GM13977 (cell line): ENCODE data around the gene PLEK2.
"Not testable (repeated sequence)": the region's sequence is repeated elsewhere in the genome, so short reads cannot be mapped to it uniquely, and the experiment has no call there.

Source experiments
- DNase-seq: peaks from one replicate; pipeline ENCODE4 v3.0.0; 2012; ENCODE audit warnings: low spot score
- in situ Hi-C: fragments of 300-500 bp; cut with MboI; formaldehyde crosslinking; loops from one replicate; pipeline ENCODE4 v1.12.0; 2022; ENCODE audit warnings: low sequenced_read_pairs, low pct_unique_long_range_greater_than_20kb, mixed read lengths, inconsistent platforms; ENCODE audit not compliant: unreplicated experiment
- TF ChIP-seq, protein P1 (sequence below): IDR thresholded peaks from 2 replicates; pipeline ENCODE4 v1.5.1; 2012; ENCODE audit warnings: mild to moderate bottlenecking, control low read depth; ENCODE audit not compliant: insufficient read depth; ENCODE audit errors: extremely low read depth, missing control alignments

The PLEK2 gene, protein sequence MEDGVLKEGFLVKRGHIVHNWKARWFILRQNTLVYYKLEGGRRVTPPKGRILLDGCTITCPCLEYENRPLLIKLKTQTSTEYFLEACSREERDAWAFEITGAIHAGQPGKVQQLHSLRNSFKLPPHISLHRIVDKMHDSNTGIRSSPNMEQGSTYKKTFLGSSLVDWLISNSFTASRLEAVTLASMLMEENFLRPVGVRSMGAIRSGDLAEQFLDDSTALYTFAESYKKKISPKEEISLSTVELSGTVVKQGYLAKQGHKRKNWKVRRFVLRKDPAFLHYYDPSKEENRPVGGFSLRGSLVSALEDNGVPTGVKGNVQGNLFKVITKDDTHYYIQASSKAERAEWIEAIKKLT

GRCh38 chr14:67411820-67412421 is at the start of gene PLEK2:
PLEK2 (minus strand) TSS chr14:67412165; CDS start chr14:67412059, 106 bp downstream.
- DNase-seq = no peak
- in situ Hi-C loops = no loop called here

DNA sequence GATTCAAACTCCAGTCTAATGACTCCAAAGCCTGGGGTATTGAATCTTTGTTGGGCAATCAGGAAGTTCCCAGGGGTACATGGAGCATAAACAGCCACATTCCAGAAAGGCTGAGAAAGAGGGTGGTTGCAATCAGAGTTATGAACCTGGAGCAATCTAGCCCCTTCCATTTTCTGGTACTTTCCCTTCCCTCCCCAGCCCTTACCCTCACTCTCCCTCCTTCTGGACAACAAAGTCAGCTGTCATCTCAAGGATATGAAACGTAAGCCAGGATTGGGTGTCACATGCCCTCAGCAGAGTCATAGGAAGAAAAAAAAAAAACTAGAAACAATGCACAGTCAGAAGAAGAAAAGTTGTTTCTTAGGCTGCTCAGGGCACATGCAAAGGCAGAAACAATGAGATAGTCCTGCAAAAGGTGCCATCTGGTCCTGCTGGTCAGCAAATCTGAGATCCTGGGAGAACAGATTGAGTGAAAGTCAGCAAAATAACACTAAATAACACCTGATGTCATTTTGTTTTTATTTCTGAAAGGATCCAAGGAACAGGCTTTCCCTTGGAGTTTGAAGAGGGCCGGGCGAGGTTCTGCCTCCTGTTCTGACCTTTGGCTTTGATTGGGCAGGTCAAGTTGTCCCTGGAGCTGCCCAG is 49.5 kb upstream of the PLEK2 start:
- in situ Hi-C loops = no loop called here
- DNase-seq = no peak
- TF ChIP-seq, protein P1, sequence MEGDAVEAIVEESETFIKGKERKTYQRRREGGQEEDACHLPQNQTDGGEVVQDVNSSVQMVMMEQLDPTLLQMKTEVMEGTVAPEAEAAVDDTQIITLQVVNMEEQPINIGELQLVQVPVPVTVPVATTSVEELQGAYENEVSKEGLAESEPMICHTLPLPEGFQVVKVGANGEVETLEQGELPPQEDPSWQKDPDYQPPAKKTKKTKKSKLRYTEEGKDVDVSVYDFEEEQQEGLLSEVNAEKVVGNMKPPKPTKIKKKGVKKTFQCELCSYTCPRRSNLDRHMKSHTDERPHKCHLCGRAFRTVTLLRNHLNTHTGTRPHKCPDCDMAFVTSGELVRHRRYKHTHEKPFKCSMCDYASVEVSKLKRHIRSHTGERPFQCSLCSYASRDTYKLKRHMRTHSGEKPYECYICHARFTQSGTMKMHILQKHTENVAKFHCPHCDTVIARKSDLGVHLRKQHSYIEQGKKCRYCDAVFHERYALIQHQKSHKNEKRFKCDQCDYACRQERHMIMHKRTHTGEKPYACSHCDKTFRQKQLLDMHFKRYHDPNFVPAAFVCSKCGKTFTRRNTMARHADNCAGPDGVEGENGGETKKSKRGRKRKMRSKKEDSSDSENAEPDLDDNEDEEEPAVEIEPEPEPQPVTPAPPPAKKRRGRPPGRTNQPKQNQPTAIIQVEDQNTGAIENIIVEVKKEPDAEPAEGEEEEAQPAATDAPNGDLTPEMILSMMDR = no peak

More at GRCh38 chr14:67411820-67412421, at the start of gene PLEK2:
- TF ChIP-seq, protein P1 = no peak

- TF ChIP-seq, protein P1 = no peak
- no peak for DNase-seq
- in situ Hi-C loops = no loop called here
Measured at GRCh38 chr14:67459336-67459735, 47.4 kb upstream of the PLEK2 start.

- TF ChIP-seq, protein P1 = no peak
- in situ Hi-C loops = no loop called here
- DNase-seq = no peak
Measured at GRCh38 chr14:67457782-67458181, 45.8 kb upstream of the PLEK2 start.

GRCh38 chr14:67456732-67457131 is 44.8 kb upstream of the PLEK2 start:
- no peak for DNase-seq
- in situ Hi-C loops = no loop called here
- TF ChIP-seq, protein P1 = no peak

DNA sequence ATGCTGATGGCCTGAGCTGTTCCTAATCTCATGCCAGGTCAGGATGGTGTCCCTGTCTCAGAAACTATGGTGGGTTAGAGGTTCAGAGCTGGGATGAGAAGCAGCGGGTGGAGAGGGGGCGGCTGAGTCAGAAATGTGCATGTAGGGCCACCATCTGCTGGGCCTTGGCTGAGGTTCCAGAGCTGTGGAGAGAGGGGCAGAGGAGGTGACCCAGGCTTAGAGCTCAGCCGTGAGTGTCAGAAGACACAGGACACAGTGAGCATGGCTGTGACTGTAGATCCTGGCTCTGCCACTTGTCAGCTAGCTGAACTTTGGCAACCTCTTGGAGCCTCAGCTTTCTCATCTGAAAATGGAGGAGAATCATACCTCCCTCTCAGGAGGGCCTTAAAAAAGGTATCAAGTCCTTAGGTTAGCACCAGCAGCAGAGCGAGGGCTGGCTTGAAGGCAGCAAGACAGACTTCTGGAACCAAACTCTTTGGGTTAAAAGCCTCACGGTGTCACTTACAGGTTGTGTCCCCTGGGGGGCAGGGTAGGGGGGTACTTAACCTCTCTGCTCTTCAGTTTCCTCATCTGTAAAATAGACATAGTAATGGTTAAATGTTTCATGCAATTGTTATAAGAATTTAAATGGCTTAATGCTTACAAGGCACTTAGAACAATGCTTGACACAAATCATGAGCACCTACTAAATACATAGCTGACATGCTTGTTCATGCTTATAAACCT is 41.8 kb upstream of the PLEK2 start:
- TF ChIP-seq, protein P1 = no peak
- DNase-seq = no peak
- in situ Hi-C loops = no loop called here

- in situ Hi-C loops = not testable (repeated sequence)
Measured at GRCh38 chr14:67451667-67452066, 39.7 kb upstream of the PLEK2 start.

More at GRCh38 chr14:67451667-67452066, 39.7 kb upstream of the PLEK2 start:
- not testable (repeated sequence) for DNase-seq
